ENCODE results near the gene TRIM26.

TRIM26 gene

GRCh38 chr6:30244560-30244959 lies 31.4 kb upstream of the TRIM26 start:
- Histone ChIP-seq H3K27ac (no peak overlapping the region), H3K4me2 (no peak overlapping the region), H3K27me3 (ENCODE audit: insufficient read depth, low read depth) (no peaks in the 10 kb centered on the region), H2AFZ (ENCODE audit: low read depth) (no peak overlapping the region), H3K36me3 (ENCODE audit: insufficient read depth) (no peaks in the 10 kb centered on the region), H3K4me3 (IDR thresholded peaks at IDR 0.05; ENCODE audit: insufficient read depth, low read depth, low read length) (no peak overlapping the region), H4K20me1 (ENCODE audit: insufficient read depth) (no peaks in the 10 kb centered on the region), H3K4me1 (ENCODE audit: low read depth, poor library complexity, severe bottlenecking) (no peaks in the 10 kb centered on the region), H3K79me2 (ENCODE audit: insufficient read depth, low read depth) (no peaks in the 10 kb centered on the region), H3K9ac (no peak overlapping the region)
- no peak for TF ChIP-seq CTCF (conservative IDR thresholded peaks at IDR 0.05; ENCODE audit: low read depth, low read length)

- Histone ChIP-seq H3K79me2 (ENCODE audit: insufficient read depth, low read depth) (no peaks in the 10 kb centered on the region), H3K27ac (no peak overlapping the region), H3K9ac (no peak overlapping the region), H3K4me1 (ENCODE audit: low read depth, poor library complexity, severe bottlenecking) (no peaks in the 10 kb centered on the region), H4K20me1 (ENCODE audit: insufficient read depth) (no peaks in the 10 kb centered on the region), H3K27me3 (ENCODE audit: insufficient read depth, low read depth) (no peaks in the 10 kb centered on the region), H3K4me2 (no peak overlapping the region), H3K36me3 (ENCODE audit: insufficient read depth) (no peaks in the 10 kb centered on the region), H2AFZ (ENCODE audit: low read depth) (no peak overlapping the region), H3K4me3 (IDR thresholded peaks at IDR 0.05; ENCODE audit: insufficient read depth, low read depth, low read length) (no peak overlapping the region)
- no peak for TF ChIP-seq CTCF (conservative IDR thresholded peaks at IDR 0.05; ENCODE audit: low read depth, low read length)
These were observed 25.1 kb upstream of the TRIM26 start for GRCh38 chr6:30238178-30238795.

- H3K4me1 ChIP-seq (ENCODE audit: low read depth, poor library complexity, severe bottlenecking) = no peaks in the 10 kb centered on the region
- H2AFZ ChIP-seq (ENCODE audit: low read depth) = no peak overlapping the region
- no peaks in the 10 kb centered on the region for H3K27me3 ChIP-seq (ENCODE audit: insufficient read depth, low read depth)
These were observed 21.1 kb upstream of the TRIM26 start for GRCh38 chr6:30234356-30234755.

GRCh38 chr6:30231067-30231466 lies 17.9 kb upstream of the TRIM26 start:
- no peak overlapping the region for H3K4me2 ChIP-seq
- TF ChIP-seq CTCF (conservative IDR thresholded peaks at IDR 0.05; ENCODE audit: low read depth, low read length) = no peak
- H4K20me1 ChIP-seq (ENCODE audit: insufficient read depth) = no peaks in the 10 kb centered on the region
- H2AFZ ChIP-seq (ENCODE audit: low read depth) = no peak overlapping the region
- no peaks in the 10 kb centered on the region for H3K36me3 ChIP-seq (ENCODE audit: insufficient read depth)
- H3K9ac ChIP-seq = no peak overlapping the region
- no peaks in the 10 kb centered on the region for H3K4me1 ChIP-seq (ENCODE audit: low read depth, poor library complexity, severe bottlenecking)
- H3K4me3 ChIP-seq (IDR thresholded peaks at IDR 0.05; ENCODE audit: insufficient read depth, low read depth, low read length) = no peak overlapping the region
- no peak overlapping the region for H3K27ac ChIP-seq
- H3K79me2 ChIP-seq (ENCODE audit: insufficient read depth, low read depth) = no peaks in the 10 kb centered on the region
- H3K27me3 ChIP-seq (ENCODE audit: insufficient read depth, low read depth) = no peaks in the 10 kb centered on the region

More at GRCh38 chr6:30234356-30234755, 21.1 kb upstream of the TRIM26 start:
- Histone ChIP-seq H4K20me1 (ENCODE audit: insufficient read depth) (no peaks in the 10 kb centered on the region), H3K79me2 (ENCODE audit: insufficient read depth, low read depth) (no peaks in the 10 kb centered on the region), H3K4me2 (no peak overlapping the region), H3K4me3 (IDR thresholded peaks at IDR 0.05; ENCODE audit: insufficient read depth, low read depth, low read length) (no peak overlapping the region), H3K36me3 (ENCODE audit: insufficient read depth) (no peaks in the 10 kb centered on the region), H3K9ac (no peak overlapping the region), H3K27ac (no peak overlapping the region)
- no peak for TF ChIP-seq CTCF (conservative IDR thresholded peaks at IDR 0.05; ENCODE audit: low read depth, low read length)

Measured in KMS-11 (cell line).